Panc1 (cell line): ENCODE results near the gene GARRE1.

Experiments
- POLR2AphosphoS5 ChIP-seq: IDR thresholded peaks from 2 replicates; pipeline ENCODE4 v1.6.1; 2012; ENCODE audit warnings: mild to moderate bottlenecking, low read depth, low read length, moderate library complexity
- TF ChIP-seq, protein P1 (sequence below): fragments of 450-650 bp; IDR thresholded peaks from 2 replicates; pipeline ENCODE4 v1.5.1; 2017; ENCODE audit warnings: mild to moderate bottlenecking
- TF ChIP-seq, protein P2 (sequence below), 2 experiments: IDR thresholded peaks; 2 replicates each; pipeline ENCODE4 v1.6.1; 2011 to 2012; ENCODE audit warnings: low read depth in 2 of 2, control low read depth in 1 of 2, low read length in 1 of 2, mild to moderate bottlenecking in 1 of 2, moderate library complexity in 1 of 2; ENCODE audit not compliant: insufficient read depth in 1 of 2

DNA sequence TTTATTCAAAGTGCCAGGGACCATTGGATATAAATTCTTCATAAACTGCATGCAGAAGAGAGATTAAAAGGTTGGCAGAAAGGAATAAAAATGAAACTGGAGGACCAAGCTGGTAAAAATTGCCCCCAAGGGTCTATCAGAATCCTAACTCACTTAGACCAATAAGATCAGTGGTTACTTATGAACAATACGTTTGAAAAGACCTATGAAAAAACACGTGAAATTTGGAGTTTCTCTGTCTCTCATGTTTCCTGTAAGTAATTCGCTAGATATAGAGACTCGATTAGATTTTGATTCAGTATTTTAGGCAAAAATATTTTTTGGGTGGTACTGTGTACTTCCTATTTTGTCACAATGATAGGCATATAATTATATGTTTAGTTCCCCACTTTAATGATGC, 22.9 kb downstream of the GARRE1 start:
- TF ChIP-seq, protein P1, sequence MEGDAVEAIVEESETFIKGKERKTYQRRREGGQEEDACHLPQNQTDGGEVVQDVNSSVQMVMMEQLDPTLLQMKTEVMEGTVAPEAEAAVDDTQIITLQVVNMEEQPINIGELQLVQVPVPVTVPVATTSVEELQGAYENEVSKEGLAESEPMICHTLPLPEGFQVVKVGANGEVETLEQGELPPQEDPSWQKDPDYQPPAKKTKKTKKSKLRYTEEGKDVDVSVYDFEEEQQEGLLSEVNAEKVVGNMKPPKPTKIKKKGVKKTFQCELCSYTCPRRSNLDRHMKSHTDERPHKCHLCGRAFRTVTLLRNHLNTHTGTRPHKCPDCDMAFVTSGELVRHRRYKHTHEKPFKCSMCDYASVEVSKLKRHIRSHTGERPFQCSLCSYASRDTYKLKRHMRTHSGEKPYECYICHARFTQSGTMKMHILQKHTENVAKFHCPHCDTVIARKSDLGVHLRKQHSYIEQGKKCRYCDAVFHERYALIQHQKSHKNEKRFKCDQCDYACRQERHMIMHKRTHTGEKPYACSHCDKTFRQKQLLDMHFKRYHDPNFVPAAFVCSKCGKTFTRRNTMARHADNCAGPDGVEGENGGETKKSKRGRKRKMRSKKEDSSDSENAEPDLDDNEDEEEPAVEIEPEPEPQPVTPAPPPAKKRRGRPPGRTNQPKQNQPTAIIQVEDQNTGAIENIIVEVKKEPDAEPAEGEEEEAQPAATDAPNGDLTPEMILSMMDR, result no peak
- TF ChIP-seq POLR2AphosphoS5, result no peak
- TF ChIP-seq, protein P2, sequence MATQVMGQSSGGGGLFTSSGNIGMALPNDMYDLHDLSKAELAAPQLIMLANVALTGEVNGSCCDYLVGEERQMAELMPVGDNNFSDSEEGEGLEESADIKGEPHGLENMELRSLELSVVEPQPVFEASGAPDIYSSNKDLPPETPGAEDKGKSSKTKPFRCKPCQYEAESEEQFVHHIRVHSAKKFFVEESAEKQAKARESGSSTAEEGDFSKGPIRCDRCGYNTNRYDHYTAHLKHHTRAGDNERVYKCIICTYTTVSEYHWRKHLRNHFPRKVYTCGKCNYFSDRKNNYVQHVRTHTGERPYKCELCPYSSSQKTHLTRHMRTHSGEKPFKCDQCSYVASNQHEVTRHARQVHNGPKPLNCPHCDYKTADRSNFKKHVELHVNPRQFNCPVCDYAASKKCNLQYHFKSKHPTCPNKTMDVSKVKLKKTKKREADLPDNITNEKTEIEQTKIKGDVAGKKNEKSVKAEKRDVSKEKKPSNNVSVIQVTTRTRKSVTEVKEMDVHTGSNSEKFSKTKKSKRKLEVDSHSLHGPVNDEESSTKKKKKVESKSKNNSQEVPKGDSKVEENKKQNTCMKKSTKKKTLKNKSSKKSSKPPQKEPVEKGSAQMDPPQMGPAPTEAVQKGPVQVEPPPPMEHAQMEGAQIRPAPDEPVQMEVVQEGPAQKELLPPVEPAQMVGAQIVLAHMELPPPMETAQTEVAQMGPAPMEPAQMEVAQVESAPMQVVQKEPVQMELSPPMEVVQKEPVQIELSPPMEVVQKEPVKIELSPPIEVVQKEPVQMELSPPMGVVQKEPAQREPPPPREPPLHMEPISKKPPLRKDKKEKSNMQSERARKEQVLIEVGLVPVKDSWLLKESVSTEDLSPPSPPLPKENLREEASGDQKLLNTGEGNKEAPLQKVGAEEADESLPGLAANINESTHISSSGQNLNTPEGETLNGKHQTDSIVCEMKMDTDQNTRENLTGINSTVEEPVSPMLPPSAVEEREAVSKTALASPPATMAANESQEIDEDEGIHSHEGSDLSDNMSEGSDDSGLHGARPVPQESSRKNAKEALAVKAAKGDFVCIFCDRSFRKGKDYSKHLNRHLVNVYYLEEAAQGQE (IDR thresholded peaks at IDR 0.05; ENCODE audit: insufficient read depth in 1 of 2, low read depth in 2 of 2, low read length in 1 of 2), result no peak
